Activated CD4-positive, CD25-positive, alpha-beta regulatory T cell treated with anti-CD3 and anti-CD28 coated beads, Interleukin-2, amount 50 U/mL, for 72 hours (primary cell): Measurements from ENCODE around the gene CABLES1.
"Not testable (repeated sequence)": the region's sequence is repeated elsewhere in the genome, so short reads cannot be mapped to it uniquely, and the experiment has no call there.

Experiments
- DNase-seq: peaks from one replicate; pipeline ENCODE4 v3.0.0; 2021

Gene CABLES1

GRCh38 chr18:23272498-23273232 is 137.4 kb downstream of the CABLES1 start:
- no peak for DNase-seq

- DNase-seq, result no peak
These were observed 138.2 kb downstream of the CABLES1 start for GRCh38 chr18:23273443-23273966.

GRCh38 chr18:23274638-23275482 is 139.6 kb downstream of the CABLES1 start:
- DNase-seq, result no peak

- DNase-seq, result no peak
These were observed 141.2 kb downstream of the CABLES1 start for GRCh38 chr18:23276451-23276850.

- no peak for DNase-seq
These were observed 142.1 kb downstream of the CABLES1 start for GRCh38 chr18:23277399-23277798.

- no peak for DNase-seq
These were observed 144.6 kb downstream of the CABLES1 start for GRCh38 chr18:23279931-23280330.

- no peak for DNase-seq
These were observed 145.6 kb downstream of the CABLES1 start for GRCh38 chr18:23280844-23281243.

- DNase-seq, result no peak
These were observed 146.5 kb downstream of the CABLES1 start for GRCh38 chr18:23281626-23282436.

GRCh38 chr18:23282437-23282781 is 147.1 kb downstream of the CABLES1 start:
- DNase-seq, result no peak

GRCh38 chr18:23283916-23284430 is 148.7 kb downstream of the CABLES1 start:
- no peak for DNase-seq

- no peak for DNase-seq
These were observed 149.3 kb downstream of the CABLES1 start for GRCh38 chr18:23284629-23285028.

- DNase-seq, result not testable (repeated sequence)
These were observed 150.3 kb downstream of the CABLES1 start for GRCh38 chr18:23285581-23285980.

GRCh38 chr18:23291456-23292205 is 156.3 kb downstream of the CABLES1 start:
- no peak for DNase-seq

GRCh38 chr18:23300231-23300805 is 165.0 kb downstream of the CABLES1 start:
- no peak for DNase-seq

GRCh38 chr18:23301972-23302371 is 166.7 kb downstream of the CABLES1 start:
- DNase-seq, result no peak

GRCh38 chr18:23302511-23302850 is 167.2 kb downstream of the CABLES1 start:
- no peak for DNase-seq

GRCh38 chr18:23302851-23303527 is 167.7 kb downstream of the CABLES1 start:
- no peak for DNase-seq

GRCh38 chr18:23306822-23307221 is 171.5 kb downstream of the CABLES1 start:
- no peak for DNase-seq

- no peak for DNase-seq
These were observed 172.4 kb downstream of the CABLES1 start for GRCh38 chr18:23307567-23308295.
